GM12872 (cell line): ENCODE data around the gene OR12D2.

Experiments
- TF ChIP-seq, protein P1 (sequence below): IDR thresholded peaks from 3 replicates; pipeline ENCODE4 v1.5.1; 2011; ENCODE audit warnings: low read depth, mild to moderate bottlenecking, low read length, moderate library complexity; ENCODE audit not compliant: insufficient read depth

Gene OR12D2

GRCh38 chr6:29439006-29439405 lies 43.6 kb downstream of the OR12D2 start, which contains the start of gene OR10C1:
Gene OR10C1, plus strand, starts transcription at chr6:29439306. Its CDS starts 710 bp downstream, at chr6:29440016.
- TF ChIP-seq, protein P1, sequence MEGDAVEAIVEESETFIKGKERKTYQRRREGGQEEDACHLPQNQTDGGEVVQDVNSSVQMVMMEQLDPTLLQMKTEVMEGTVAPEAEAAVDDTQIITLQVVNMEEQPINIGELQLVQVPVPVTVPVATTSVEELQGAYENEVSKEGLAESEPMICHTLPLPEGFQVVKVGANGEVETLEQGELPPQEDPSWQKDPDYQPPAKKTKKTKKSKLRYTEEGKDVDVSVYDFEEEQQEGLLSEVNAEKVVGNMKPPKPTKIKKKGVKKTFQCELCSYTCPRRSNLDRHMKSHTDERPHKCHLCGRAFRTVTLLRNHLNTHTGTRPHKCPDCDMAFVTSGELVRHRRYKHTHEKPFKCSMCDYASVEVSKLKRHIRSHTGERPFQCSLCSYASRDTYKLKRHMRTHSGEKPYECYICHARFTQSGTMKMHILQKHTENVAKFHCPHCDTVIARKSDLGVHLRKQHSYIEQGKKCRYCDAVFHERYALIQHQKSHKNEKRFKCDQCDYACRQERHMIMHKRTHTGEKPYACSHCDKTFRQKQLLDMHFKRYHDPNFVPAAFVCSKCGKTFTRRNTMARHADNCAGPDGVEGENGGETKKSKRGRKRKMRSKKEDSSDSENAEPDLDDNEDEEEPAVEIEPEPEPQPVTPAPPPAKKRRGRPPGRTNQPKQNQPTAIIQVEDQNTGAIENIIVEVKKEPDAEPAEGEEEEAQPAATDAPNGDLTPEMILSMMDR, result no peak

DNA sequence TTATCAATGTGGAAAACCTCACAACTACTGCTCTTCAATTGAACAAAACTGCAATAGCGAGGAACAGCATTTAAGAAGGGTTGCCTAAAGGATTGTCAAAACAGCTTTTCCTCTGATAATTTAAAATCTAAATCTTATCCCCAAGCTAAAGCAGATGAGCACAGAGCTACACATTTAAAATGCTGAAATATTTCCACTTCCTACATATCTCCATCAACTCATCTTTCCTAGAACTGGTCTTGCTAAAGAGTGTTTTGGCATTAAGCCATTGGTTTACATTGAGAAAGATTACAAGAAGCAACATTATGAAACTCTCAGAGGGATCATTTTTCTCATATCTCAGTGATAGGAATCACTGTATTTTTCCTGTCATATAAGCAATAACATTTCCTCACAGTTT lies 47.3 kb downstream of the OR12D2 start:
- TF ChIP-seq, protein P1, result no peak
